Panc1 (cell line): ENCODE results near the gene CD28. TPM values are rescaled to one million over a fixed set of nuclear protein-coding genes. Genes with fewer than 3 reads are reported as not detected.

Experiments
- ATAC-seq: fragments of 200-7000 bp; cut with Tn5 transposase; 2 replicates; pipeline ENCODE4 v1.9.1; 2020; ENCODE audit warnings: mild to moderate bottlenecking, moderate library complexity
- Bru-seq: library from RNA; stranded (reverse); fragments of 400-500 nt; gene quantifications from one replicate; lab custom pipeline; 2021; lab: Mats Ljungman, UMichigan
- BruChase-seq, 2 experiments: library from RNA; stranded (reverse); fragments of 400-500 nt; gene quantifications; one replicate each; lab custom pipeline; 2021; lab: Mats Ljungman, UMichigan
- BruUV-seq: library from RNA; stranded (reverse); fragments of 400-500 nt; replicated peaks from 2 replicates; lab custom pipeline; 2021; lab: Mats Ljungman, UMichigan
- CTCF ChIA-PET: fragments of 300-600 bp; sonication (Branson Sonifier 250); formaldehyde crosslinking; loops from one replicate; lab custom pipeline; 2022; ENCODE audit warnings: antibody characterized with exemption; lab: Charles Lee
- POLR2A ChIA-PET: fragments of 300-600 bp; sonication (Branson Sonifier 250); formaldehyde crosslinking; loops from one replicate; lab custom pipeline; 2022; ENCODE audit warnings: antibody characterized with exemption; lab: Charles Lee
- DNase-seq: peaks from one replicate; pipeline ENCODE4 v3.0.0-alpha.2; 2010; ENCODE audit warnings: low read depth, low spot score
- H3K27ac ChIP-seq: 2 replicates; pipeline ENCODE4 v1.5.1; 2011; ENCODE audit warnings: mild to moderate bottlenecking, low read length, inconsistent platforms
- H3K27me3 ChIP-seq: fragments of 200-500 bp; sonication (Bioruptor generic); 2 replicates; pipeline ENCODE4 v1.6.0; 2014; ENCODE audit warnings: low read length, inconsistent platforms; ENCODE audit not compliant: control insufficient read depth, insufficient read depth
- H3K36me3 ChIP-seq: fragments of 200-500 bp; sonication (Bioruptor generic); 2 replicates; pipeline ENCODE4 v1.5.1; 2014; ENCODE audit warnings: inconsistent platforms, mild to moderate bottlenecking, low read length, moderate library complexity; ENCODE audit not compliant: control insufficient read depth, insufficient read depth
- H3K4me1 ChIP-seq: 2 replicates; pipeline ENCODE4 v1.5.1; 2011; ENCODE audit warnings: inconsistent platforms, mild to moderate bottlenecking, low read length, moderate library complexity; ENCODE audit not compliant: control insufficient read depth, insufficient read depth
- H3K4me3 ChIP-seq, 2 experiments: 2 replicates each; pipeline ENCODE4 v1.5.1; 2011 to 2012; ENCODE audit warnings: low read depth in 2 of 2, low read length in 2 of 2, mild to moderate bottlenecking in 2 of 2, inconsistent platforms in 1 of 2, moderate library complexity in 1 of 2
- H3K9me3 ChIP-seq: fragments of 200-500 bp; sonication (Bioruptor generic); 2 replicates; pipeline ENCODE4 v1.5.1; 2014; ENCODE audit warnings: low read depth, mild to moderate bottlenecking, inconsistent platforms, low read length, moderate library complexity; ENCODE audit not compliant: control insufficient read depth, insufficient read depth
- POLR2AphosphoS5 ChIP-seq: IDR thresholded peaks from 2 replicates; pipeline ENCODE4 v1.6.1; 2012; ENCODE audit warnings: mild to moderate bottlenecking, low read depth, low read length, moderate library complexity
- REST ChIP-seq, 2 experiments: IDR thresholded peaks; 2 replicates each; pipeline ENCODE4 v1.6.1; 2011 to 2012; ENCODE audit warnings: low read depth in 2 of 2, control low read depth in 1 of 2, low read length in 1 of 2, mild to moderate bottlenecking in 1 of 2, moderate library complexity in 1 of 2; ENCODE audit not compliant: insufficient read depth in 1 of 2
- SIN3A ChIP-seq: IDR thresholded peaks from 2 replicates; pipeline ENCODE4 v1.6.1; 2012; ENCODE audit warnings: low read depth, mild to moderate bottlenecking, low read length, moderate library complexity, borderline replicate concordance; ENCODE audit not compliant: insufficient read depth
- TCF7L2 ChIP-seq: IDR thresholded peaks from 2 replicates; pipeline ENCODE4 v1.6.1; 2011; ENCODE audit warnings: mild to moderate bottlenecking, low read depth, low read length, inconsistent platforms
- in situ Hi-C: cut with HindIII; loops from 2 replicates; pipeline ENCODE4 v1.10.0; 2016; ENCODE audit warnings: low sequenced_read_pairs, low pct_unique_long_range_greater_than_20kb
- intact Hi-C: fragments of 100-400 bp; cut with micrococcal nuclease; formaldehyde crosslinking; loops from one replicate; pipeline ENCODE4 v1.10.0; 2022; ENCODE audit not compliant: unreplicated experiment
- long read RNA-seq: library from polyadenylated mRNA; unstranded; transcript quantifications from one replicate; pipeline ENCODE4 v2.0.0, GENCODE V29; 2021; ENCODE audit not compliant: unreplicated experiment
- polyA plus RNA-seq: library from polyadenylated mRNA; unstranded; fragments of >200 nt; gene quantifications from one replicate; pipeline ENCODE4 v1.2.1, GENCODE V29; 2012; ENCODE audit warnings: missing spikeins; ENCODE audit not compliant: insufficient read length
- total RNA-seq: library from RNA; stranded (reverse); gene quantifications from one replicate; pipeline ENCODE4 v1.2.1, GENCODE V29; 2021; ENCODE audit not compliant: unreplicated experiment
- TF ChIP-seq, protein P1 (sequence below): fragments of 450-650 bp; IDR thresholded peaks from 2 replicates; pipeline ENCODE4 v1.5.1; 2017; ENCODE audit warnings: mild to moderate bottlenecking

The CD28 gene
- 0.21 TPM for total RNA-seq
- not detected for polyA plus RNA-seq
- Bru-seq, nascent RNA, result not detected
- not detected for BruChase-seq, experiment 1, labeled RNA remaining after a 2-hour chase
- percentile 6 among the genes with signal in this experiment for BruChase-seq, experiment 2, labeled RNA remaining after a 6-hour chase
- long read RNA-seq, result 0 reads

DNA sequence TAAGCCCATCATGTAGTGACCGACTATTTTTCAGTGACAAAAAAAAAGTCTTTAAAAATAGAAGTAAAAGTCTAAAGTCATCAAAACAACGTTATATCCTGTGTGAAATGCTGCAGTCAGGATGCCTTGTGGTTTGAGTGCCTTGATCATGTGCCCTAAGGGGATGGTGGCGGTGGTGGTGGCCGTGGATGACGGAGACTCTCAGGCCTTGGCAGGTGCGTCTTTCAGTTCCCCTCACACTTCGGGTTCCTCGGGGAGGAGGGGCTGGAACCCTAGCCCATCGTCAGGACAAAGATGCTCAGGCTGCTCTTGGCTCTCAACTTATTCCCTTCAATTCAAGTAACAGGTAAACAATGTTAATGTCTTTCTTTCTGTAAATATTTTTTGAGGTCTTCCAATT lies at the start of gene CD28:
TSS of gene CD28 (plus strand) at position 237 of the 400 bp plus-strand sequence. CDS start at position 295, 58 bp downstream.
- no peaks in the 10 kb centered on the region for H3K4me1 ChIP-seq
- intact Hi-C loops, result no loop called here
- TF ChIP-seq SIN3A, result no peak
- no peak for TF ChIP-seq POLR2AphosphoS5
- no peak for TF ChIP-seq TCF7L2
- TF ChIP-seq REST (IDR thresholded peaks at IDR 0.05; ENCODE audit: insufficient read depth in 1 of 2, low read depth in 2 of 2, low read length in 1 of 2), result no peak
- TF ChIP-seq, protein P1, sequence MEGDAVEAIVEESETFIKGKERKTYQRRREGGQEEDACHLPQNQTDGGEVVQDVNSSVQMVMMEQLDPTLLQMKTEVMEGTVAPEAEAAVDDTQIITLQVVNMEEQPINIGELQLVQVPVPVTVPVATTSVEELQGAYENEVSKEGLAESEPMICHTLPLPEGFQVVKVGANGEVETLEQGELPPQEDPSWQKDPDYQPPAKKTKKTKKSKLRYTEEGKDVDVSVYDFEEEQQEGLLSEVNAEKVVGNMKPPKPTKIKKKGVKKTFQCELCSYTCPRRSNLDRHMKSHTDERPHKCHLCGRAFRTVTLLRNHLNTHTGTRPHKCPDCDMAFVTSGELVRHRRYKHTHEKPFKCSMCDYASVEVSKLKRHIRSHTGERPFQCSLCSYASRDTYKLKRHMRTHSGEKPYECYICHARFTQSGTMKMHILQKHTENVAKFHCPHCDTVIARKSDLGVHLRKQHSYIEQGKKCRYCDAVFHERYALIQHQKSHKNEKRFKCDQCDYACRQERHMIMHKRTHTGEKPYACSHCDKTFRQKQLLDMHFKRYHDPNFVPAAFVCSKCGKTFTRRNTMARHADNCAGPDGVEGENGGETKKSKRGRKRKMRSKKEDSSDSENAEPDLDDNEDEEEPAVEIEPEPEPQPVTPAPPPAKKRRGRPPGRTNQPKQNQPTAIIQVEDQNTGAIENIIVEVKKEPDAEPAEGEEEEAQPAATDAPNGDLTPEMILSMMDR, result no peak
- H3K27ac ChIP-seq, result no peak within 1 kb of the TSS
- no TSS peak for BruUV-seq
- ATAC-seq (no peak), DNase-seq (no peak)
- CTCF ChIA-PET, result no interaction called here
- peaks cover 10% of the 10 kb centered on the region for H3K27me3 ChIP-seq
- in situ Hi-C loops, result no loop called here
- H3K9me3 ChIP-seq, result no peaks in the 10 kb centered on the region
- H3K4me3 ChIP-seq, result no peak within 1 kb of the TSS
- no peaks in the 10 kb centered on the region for H3K36me3 ChIP-seq
- POLR2A ChIA-PET, result interaction anchor here (0.5 kb wide), 1 partner anchor 27 kb away, joined by 5 read pairs; no protein-coding TSS in a partner anchor

GRCh38 chr2:203659331-203660049 lies 46.9 kb upstream of the CD28 start:
- DNase-seq (no peak), ATAC-seq (no peak)
- ChIA-PET CTCF (no interaction called here), POLR2A (no interaction called here)
- H3K4me1 ChIP-seq, result no peaks in the 10 kb centered on the region
- no TSS peak for BruUV-seq
- no peaks in the 10 kb centered on the region for H3K9me3 ChIP-seq
- no peaks in the 10 kb centered on the region for H3K27me3 ChIP-seq
- intact Hi-C loops, result loop anchor here (10.0 kb wide), 2 partner anchors 155 to 245 kb away; no protein-coding TSS in a partner anchor
- TF ChIP-seq REST (IDR thresholded peaks at IDR 0.05; ENCODE audit: insufficient read depth in 1 of 2, low read depth in 2 of 2, low read length in 1 of 2) (no peak), TCF7L2 (no peak), SIN3A (no peak), POLR2AphosphoS5 (no peak)
- TF ChIP-seq, protein P1, result no peak
- in situ Hi-C loops, result no loop called here
- H3K4me3 ChIP-seq, result no peak overlapping the region
- H3K27ac ChIP-seq, result no peak overlapping the region
- no peaks in the 10 kb centered on the region for H3K36me3 ChIP-seq
